ENCODE measurements around the gene CCR5AS.

DNA sequence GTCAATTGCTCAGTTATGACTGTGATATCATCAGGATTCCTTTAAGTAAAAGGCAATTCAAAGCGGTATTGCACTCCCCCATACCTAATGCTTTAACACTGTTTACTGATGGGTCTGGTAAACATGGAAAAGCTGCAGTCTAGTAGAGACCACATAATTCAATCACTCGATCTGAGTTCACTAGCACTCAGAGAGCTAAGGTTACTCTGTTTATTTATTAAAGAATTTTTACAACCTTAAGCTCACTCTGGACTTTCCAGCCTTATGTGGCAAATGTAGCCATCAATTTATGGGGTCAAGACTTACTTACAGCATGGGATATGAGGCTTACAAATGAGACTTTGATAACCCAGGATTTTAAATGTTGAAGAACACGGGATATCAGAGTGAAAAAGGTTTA is 71.3 kb downstream of the CCR5AS start:
- TF ChIP-seq, protein P1, sequence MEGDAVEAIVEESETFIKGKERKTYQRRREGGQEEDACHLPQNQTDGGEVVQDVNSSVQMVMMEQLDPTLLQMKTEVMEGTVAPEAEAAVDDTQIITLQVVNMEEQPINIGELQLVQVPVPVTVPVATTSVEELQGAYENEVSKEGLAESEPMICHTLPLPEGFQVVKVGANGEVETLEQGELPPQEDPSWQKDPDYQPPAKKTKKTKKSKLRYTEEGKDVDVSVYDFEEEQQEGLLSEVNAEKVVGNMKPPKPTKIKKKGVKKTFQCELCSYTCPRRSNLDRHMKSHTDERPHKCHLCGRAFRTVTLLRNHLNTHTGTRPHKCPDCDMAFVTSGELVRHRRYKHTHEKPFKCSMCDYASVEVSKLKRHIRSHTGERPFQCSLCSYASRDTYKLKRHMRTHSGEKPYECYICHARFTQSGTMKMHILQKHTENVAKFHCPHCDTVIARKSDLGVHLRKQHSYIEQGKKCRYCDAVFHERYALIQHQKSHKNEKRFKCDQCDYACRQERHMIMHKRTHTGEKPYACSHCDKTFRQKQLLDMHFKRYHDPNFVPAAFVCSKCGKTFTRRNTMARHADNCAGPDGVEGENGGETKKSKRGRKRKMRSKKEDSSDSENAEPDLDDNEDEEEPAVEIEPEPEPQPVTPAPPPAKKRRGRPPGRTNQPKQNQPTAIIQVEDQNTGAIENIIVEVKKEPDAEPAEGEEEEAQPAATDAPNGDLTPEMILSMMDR (IDR thresholded peaks at IDR 0.05), result no peak
- TF ChIP-seq POLR2A (IDR thresholded peaks at IDR 0.05) (no peak), EP300 (IDR thresholded peaks at IDR 0.05) (no peak)

Data from suprapubic skin (tissue), 3 donors.